IPS-15b (cell line): Measurements from ENCODE around the gene NEDD8.
"Not testable (repeated sequence)": the region's sequence is repeated elsewhere in the genome, so short reads cannot be mapped to it uniquely, and the experiment has no call there.

ENCODE experiments used
- H3K27me3 ChIP-seq: one replicate; pipeline ENCODE4 v1.6.1; 2013; ENCODE audit warnings: low read length; ENCODE audit not compliant: control insufficient read depth, insufficient read depth
- H3K36me3 ChIP-seq: one replicate; pipeline ENCODE4 v1.6.1; 2013; ENCODE audit warnings: low read length; ENCODE audit not compliant: control insufficient read depth, insufficient read depth
- H3K4me1 ChIP-seq: one replicate; pipeline ENCODE4 v1.6.1; 2013; ENCODE audit warnings: mild to moderate bottlenecking, low read length; ENCODE audit not compliant: control insufficient read depth, insufficient read depth
- H3K4me3 ChIP-seq: one replicate; pipeline ENCODE4 v1.5.1; 2013; ENCODE audit warnings: low read depth, low read length
- H3K9ac ChIP-seq: one replicate; pipeline ENCODE4 v1.6.1; 2013; ENCODE audit warnings: low read depth, mild to moderate bottlenecking, low read length
- H3K9me3 ChIP-seq: one replicate; pipeline ENCODE4 v1.6.1; 2013; ENCODE audit warnings: mild to moderate bottlenecking, low read length; ENCODE audit not compliant: control insufficient read depth, insufficient read depth

The NEDD8 gene

GRCh38 chr14:24207625-24208024 is 24.5 kb downstream of the NEDD8 start:
- Histone ChIP-seq H3K9me3 (no peaks in the 10 kb centered on the region), H3K4me1 (no peaks in the 10 kb centered on the region), H3K4me3 (no peak overlapping the region), H3K27me3 (no peaks in the 10 kb centered on the region), H3K9ac (no peak overlapping the region), H3K36me3 (peaks cover 27% of the 10 kb centered on the region)

DNA sequence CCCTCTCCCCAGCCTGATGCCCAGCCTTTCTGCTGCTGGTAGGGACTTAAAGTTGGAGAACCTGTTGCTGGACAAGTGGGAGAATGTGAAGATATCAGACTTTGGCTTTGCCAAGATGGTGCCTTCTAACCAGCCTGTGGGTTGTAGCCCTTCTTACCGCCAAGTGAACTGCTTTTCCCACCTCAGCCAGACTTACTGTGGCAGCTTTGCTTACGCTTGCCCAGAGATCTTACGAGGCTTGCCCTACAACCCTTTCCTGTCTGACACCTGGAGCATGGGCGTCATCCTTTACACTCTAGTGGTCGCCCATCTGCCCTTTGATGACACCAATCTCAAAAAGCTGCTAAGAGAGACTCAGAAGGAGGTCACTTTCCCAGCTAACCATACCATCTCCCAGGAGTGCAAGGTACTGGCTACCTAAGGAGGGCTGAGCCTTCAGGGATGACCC is 25.0 kb downstream of the NEDD8 start:
- no peak overlapping the region for H3K9ac ChIP-seq
- no peaks in the 10 kb centered on the region for H3K27me3 ChIP-seq
- no peak overlapping the region for H3K4me3 ChIP-seq
- H3K9me3 ChIP-seq: no peaks in the 10 kb centered on the region
- peaks cover 27% of the 10 kb centered on the region for H3K36me3 ChIP-seq
- H3K4me1 ChIP-seq: no peaks in the 10 kb centered on the region

DNA sequence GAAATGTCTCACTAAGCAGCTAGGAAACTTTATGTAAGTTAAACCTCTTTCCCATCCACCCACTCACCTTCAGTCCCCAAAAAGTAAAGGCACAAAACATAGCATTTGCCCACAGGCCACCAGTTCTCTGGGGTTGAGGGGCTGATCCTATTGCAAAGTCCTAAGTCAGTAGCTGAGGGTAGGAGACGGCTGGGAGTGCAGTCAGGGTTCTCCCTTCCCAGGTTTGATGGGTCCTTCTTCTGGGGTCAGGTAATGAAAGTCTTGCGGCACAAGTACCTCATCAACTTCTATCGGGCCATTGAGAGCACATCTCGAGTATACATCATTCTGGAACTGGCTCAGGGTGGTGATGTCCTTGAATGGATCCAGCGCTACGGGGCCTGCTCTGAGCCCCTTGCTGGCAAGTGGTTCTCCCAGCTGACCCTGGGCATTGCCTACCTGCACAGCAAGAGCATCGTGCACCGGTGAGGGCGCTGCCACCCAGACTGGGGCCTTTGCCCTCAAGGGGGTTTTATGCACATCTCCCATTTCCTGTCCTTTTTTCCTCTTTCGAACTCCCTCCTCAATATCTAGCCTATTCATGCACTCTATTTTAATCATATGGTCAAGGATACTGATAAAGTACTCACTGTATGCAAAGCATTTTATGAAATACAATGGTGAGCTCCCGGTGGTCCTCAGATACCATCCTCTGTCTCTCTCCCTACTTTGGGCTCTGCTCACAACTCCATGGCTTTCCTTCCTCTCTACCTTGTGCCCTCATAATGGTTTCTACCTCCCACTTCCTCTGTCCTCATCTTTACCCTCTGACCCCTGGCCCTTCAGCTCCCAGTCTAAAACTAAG is 25.7 kb downstream of the NEDD8 start:
- H3K4me3 ChIP-seq: no peak overlapping the region
- no peaks in the 10 kb centered on the region for H3K9me3 ChIP-seq
- no peaks in the 10 kb centered on the region for H3K27me3 ChIP-seq
- H3K9ac ChIP-seq: no peak overlapping the region
- H3K36me3 ChIP-seq: peaks cover 30% of the 10 kb centered on the region
- no peaks in the 10 kb centered on the region for H3K4me1 ChIP-seq

- Histone ChIP-seq H3K9me3 (peaks cover 2% of the 10 kb centered on the region), H3K4me1 (no peaks in the 10 kb centered on the region), H3K9ac (no peak overlapping the region), H3K27me3 (no peaks in the 10 kb centered on the region), H3K36me3 (peaks cover 22% of the 10 kb centered on the region), H3K4me3 (no peak overlapping the region)
Observed at GRCh38 chr14:24204163-24205146, 27.7 kb downstream of the NEDD8 start.

- H3K27me3 ChIP-seq, H3K4me1 ChIP-seq, H3K9ac ChIP-seq, H3K9me3 ChIP-seq, H3K4me3 ChIP-seq: not testable (repeated sequence)
- H3K36me3 ChIP-seq: peaks cover 19% of the 10 kb centered on the region
Observed at GRCh38 chr14:24203249-24203886, 28.8 kb downstream of the NEDD8 start.

DNA sequence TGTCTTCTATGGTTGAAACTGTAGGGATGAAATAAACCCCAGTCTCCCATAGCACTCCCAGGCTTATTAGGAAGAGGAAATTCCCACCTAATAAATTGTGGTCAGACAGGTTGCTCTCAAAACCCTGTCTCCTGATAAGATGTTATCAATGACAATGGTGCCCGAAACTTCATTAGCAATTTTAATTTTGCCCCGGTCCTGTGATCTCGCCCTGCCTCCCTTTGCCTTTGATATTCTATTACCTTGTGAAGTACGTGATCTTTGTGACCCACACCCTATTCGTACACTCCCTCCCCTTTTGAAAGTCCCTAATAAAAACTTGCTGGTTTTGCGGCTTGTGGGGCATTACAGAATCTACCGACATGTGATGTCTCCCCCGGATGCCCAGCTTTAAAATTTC is 29.6 kb downstream of the NEDD8 start:
- not testable (repeated sequence) for H3K27me3 ChIP-seq, H3K4me3 ChIP-seq, H3K9me3 ChIP-seq, H3K9ac ChIP-seq, H3K4me1 ChIP-seq
- peaks cover 19% of the 10 kb centered on the region for H3K36me3 ChIP-seq

DNA sequence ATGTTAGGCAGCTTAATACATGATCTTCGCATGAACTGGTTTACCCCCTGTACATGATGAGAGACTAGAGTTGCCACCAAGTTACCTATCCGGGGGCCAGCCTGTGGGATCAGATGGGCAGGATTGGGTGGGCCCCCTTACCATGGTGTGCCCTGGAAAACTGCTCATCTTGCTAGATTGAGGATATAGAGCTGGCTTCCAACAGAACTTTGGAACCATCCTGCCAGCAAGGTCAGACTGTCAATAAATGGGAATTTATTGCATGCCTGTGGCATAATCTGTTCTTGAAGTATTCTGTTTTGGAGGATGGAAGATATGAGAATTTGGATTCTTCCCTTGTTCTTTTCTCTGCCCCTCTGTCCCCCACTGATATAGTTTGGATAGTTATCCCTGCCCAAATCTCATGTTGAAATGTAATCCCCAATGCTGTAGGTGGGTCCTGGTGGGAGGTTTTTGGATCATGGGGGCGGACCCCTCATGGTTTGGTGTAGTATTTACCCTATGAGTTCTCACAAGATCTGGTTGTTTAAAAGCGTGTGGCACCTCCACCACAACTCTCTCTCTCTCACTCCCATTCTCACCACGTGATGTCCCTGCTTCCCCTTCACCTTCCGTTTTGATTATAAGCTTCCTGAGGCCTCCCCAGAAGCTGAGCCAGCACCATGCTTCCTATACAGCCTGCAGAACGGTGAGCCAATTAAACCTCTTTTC is 33.2 kb downstream of the NEDD8 start:
- H3K9ac ChIP-seq: no peak overlapping the region
- H3K9me3 ChIP-seq: peaks cover 2% of the 10 kb centered on the region
- H3K4me1 ChIP-seq: peaks cover 3% of the 10 kb centered on the region
- no peaks in the 10 kb centered on the region for H3K27me3 ChIP-seq
- H3K36me3 ChIP-seq: peaks cover 8% of the 10 kb centered on the region
- H3K4me3 ChIP-seq: no peak overlapping the region

DNA sequence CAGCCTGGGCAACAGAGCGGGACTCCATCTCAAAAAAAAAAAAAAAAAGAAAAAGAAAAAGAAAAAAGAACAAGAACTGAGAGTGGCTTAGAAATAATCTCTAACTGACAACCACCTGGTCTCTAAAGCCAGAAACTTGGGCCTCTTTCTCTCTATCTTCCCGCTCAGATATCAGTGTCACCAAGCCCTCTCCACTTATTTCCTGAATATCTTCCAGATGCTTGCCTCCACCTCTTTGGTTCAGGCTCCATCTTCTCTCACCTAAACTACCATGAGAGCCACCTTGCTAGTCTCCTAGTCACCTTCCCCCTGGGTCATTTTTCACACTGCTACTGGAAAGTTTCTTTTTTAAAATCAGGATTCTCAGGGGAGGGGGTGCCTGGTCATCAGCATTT is 35.1 kb downstream of the NEDD8 start:
- H3K9me3 ChIP-seq: peaks cover 2% of the 10 kb centered on the region
- H3K27me3 ChIP-seq: no peaks in the 10 kb centered on the region
- H3K9ac ChIP-seq: no peak overlapping the region
- H3K4me1 ChIP-seq: peaks cover 3% of the 10 kb centered on the region
- H3K4me3 ChIP-seq: peak overlapping the region; percentile 26
- H3K36me3 ChIP-seq: peaks cover 17% of the 10 kb centered on the region

DNA sequence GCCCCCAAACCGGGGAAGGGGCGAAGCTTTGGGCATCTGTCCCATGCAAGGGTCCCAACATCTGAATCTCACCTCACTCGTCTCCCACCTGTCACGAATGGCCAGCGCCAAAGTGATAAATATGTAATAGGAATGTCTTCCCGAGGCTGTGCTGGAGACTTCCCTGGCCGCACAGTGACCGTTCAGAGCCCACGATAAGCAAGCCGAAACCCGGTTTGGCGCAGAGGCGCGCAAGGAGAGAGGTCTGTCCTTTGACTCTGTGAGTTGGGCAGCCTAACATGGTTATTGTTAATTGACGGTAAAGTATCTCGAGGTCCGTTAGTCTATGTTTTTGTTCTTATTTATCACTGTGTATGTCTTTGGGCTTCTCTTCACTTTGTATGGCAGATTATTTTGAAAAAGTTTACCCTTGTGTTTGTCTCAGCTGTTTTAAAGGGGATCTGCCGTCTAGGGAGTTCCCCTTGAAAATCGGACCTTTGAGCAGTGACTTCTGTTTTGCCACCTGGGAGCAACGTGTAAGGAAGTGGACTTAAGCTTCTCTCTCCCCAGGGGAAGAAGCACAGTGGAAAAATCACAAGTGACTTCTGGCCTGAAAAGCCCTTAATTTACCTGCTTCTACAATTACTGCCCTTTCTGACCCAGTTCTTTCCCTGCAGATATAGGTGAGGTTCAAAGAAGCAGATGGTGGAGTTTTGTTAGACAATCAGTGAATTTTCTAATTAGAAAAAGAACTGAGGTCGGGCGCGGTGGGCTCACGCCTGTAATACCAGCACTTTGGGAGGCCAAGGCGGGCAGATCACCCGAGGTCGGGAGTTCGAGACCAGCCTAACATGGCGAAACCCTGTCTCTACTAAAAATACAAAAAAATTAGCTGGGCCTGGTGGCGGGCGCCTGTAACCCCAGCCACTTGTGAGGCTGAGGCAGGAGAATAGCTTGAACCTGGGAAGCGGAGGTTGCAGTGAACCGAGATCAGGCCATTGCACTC is 35.8 kb downstream of the NEDD8 start:
- Histone ChIP-seq H3K36me3 (peaks cover 15% of the 10 kb centered on the region), H3K9ac (peak overlapping the region; percentile 91), H3K4me1 (peaks cover 3% of the 10 kb centered on the region), H3K9me3 (peaks cover 2% of the 10 kb centered on the region), H3K4me3 (peak overlapping the region; percentile 93), H3K27me3 (no peaks in the 10 kb centered on the region)

DNA sequence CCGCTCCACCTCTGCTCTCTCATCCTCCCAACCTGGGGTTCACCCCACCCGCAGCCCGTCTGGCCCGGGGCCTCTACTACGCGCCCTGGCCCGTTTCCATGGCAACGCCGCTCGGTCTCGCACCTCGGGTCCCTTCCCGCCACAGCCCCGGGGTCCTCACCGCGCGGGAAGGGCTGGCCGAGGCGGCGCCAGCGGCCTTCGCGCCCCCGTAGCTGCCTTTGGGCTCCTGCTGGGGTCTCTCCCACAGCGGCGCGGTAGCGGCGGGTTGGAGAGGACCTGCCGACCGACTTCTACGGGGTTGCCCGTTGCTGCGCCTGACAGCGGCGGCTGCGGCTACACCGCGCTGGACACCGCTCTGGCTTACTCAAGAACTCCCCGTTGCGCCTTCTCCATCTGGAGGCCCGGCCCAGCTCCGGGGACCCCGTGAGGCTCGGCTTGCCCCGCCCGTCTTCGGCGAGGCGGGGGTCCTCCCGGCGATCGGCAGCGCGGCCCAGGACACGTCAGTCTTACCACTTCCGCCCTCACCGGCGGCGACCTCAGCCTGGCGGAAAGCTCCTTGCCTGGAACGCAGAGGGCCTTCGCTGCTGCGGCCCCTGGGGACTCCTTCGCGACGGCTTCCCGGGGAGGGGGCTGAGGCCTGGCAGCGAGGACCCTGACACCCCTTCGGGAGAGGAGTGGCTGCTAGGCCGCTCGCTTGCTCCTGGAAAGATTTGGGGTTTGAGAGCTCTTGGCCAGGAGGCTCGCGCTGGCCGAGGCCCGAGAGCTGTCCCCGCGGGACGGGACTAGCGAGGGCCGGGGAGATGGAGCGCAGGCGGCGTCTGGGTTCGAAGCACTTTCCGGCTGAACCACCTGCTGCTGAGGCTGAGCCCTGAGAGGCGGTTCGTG is 36.7 kb downstream of the NEDD8 start, which contains the start of gene TM9SF1:
TM9SF1 (minus strand) TSS at position 256 of the 885 bp plus-strand sequence. CDS start 422 bp downstream, outside the sequence.
- Histone ChIP-seq H3K4me1 (peaks cover 3% of the 10 kb centered on the region), H3K9me3 (no peaks in the 10 kb centered on the region), H3K9ac (peak within 1 kb of the TSS; percentile 91), H3K4me3 (peak within 1 kb of the TSS; percentile 93), H3K27me3 (no peaks in the 10 kb centered on the region), H3K36me3 (peaks cover 11% of the 10 kb centered on the region)
